SJSA1 (cell line): ENCODE data around the gene ABCC11. TPM values are rescaled to one million over a fixed set of nuclear protein-coding genes. Genes with fewer than 3 reads are reported as not detected.
"Not testable (repeated sequence)": the region's sequence is repeated elsewhere in the genome, so short reads cannot be mapped to it uniquely, and the experiment has no call there.

ENCODE experiments used
- DNase-seq, 2 experiments: peaks; one replicate each; pipeline ENCODE4 v3.0.0-alpha.2; 2015 to 2020; ENCODE audit warnings: low spot score in 2 of 2, low read depth in 1 of 2
- H3K27ac ChIP-seq: fragments of 250-450 bp; sonication (Bioruptor Pico); 2 replicates; pipeline ENCODE4 v1.5.1; 2020; ENCODE audit warnings: mild to moderate bottlenecking, moderate library complexity
- H3K27me3 ChIP-seq: fragments of 250-450 bp; sonication (Bioruptor Pico); replicated peaks from 2 replicates; pipeline ENCODE4 v1.5.1; 2020; ENCODE audit warnings: mild to moderate bottlenecking, moderate library complexity
- H3K36me3 ChIP-seq: fragments of 250-450 bp; sonication (Bioruptor Pico); 2 replicates; pipeline ENCODE4 v1.5.1; 2020; ENCODE audit warnings: mild to moderate bottlenecking
- H3K4me1 ChIP-seq: fragments of 250-450 bp; sonication (Bioruptor Pico); replicated peaks from 2 replicates; pipeline ENCODE4 v1.6.1; 2021; ENCODE audit warnings: mild to moderate bottlenecking
- H3K4me3 ChIP-seq: fragments of 250-450 bp; sonication (Bioruptor Pico); 2 replicates; pipeline ENCODE4 v1.5.1; 2020; ENCODE audit warnings: mild to moderate bottlenecking
- H3K9me3 ChIP-seq: fragments of 250-450 bp; sonication (Bioruptor Pico); replicated peaks from 2 replicates; pipeline ENCODE4 v1.5.1; 2020; ENCODE audit warnings: mild to moderate bottlenecking
- total RNA-seq: library from RNA; depleted of rRNA; stranded (reverse); fragments of >200 nt; shearing (Covaris generic); gene quantifications from 2 replicates; pipeline ENCODE4 v1.2.3, GENCODE V29; 2014

The ABCC11 gene
- total RNA-seq, 1 experiment from 2014 or later = not detected

DNA sequence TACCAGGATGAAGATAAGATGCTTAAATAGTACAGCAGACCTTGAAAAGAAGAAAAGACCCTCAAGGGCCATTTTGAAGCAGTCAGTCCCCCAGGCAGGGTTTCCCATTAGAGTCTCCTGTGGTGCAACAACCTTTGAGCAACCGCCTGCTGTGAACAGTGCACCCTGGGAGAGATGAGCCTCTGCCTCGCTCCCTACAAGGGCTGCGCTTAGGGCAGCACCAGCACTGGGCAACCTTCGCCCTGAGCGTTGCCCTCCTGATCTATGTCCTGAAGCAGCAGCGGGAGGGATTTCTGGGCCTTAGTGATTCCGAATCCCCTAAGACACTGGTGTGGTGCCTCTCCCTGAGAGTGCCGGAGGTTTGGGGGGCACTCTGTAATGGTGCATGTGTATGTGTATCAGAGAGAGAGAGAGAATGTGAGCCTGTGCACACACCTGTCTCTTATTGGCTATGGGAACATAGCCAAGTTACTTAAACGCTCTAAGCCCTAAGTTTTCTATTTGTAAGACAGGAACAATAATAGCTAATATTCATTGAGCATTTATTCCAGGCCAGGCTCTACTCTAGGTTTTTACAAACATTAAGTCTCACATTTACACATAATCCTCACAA lies 66.4 kb downstream of the ABCC11 start:
- H3K4me1 ChIP-seq = no peaks in the 10 kb centered on the region
- DNase-seq = no peak

DNA sequence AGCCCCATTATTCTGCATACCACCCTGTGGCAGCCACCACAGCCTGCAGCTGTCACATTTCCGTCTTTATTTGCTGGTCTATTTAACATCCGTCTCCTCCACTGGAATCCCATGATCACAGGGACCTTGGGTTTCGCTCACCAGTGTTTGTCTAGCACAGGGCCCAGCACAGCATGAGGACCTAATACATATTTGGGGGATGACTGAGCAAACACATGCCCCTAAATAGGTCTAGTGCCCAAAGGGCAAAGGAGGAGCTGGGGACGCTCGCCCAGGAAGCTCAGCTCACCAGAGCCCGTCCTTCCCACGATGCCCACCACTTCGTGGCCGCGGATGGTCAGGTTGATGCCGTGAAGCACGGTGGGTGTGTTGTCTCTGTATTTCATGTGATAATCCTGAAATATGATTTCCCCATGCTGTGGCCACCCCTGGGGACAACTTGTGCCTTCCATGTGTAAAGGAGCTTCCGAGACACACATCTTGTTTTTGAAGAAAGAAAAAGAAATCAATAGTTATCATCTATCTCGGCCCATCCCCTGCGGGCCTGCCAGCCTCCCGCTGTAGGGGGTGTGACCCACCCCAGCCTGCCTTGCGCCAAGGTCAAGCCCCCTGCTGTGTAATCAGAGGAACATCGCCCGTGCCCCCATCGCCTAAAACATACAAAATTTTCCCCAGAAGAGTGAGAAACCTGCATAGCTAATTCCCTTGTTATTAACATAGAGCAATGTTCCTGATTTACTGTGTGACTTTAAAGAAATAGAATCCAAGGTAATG lies 70.5 kb downstream of the ABCC11 start:
- Histone ChIP-seq H3K4me1 (no peaks in the 10 kb centered on the region), H3K4me3 (no peak overlapping the region), H3K36me3 (no peaks in the 10 kb centered on the region), H3K9me3 (no peaks in the 10 kb centered on the region), H3K27ac (no peak overlapping the region), H3K27me3 (no peaks in the 10 kb centered on the region)
- no peak for DNase-seq

More for the DNA sequence above, 66.4 kb downstream of the ABCC11 start:
- Histone ChIP-seq H3K27me3 (no peaks in the 10 kb centered on the region), H3K9me3 (no peaks in the 10 kb centered on the region), H3K27ac (no peak overlapping the region), H3K4me3 (no peak overlapping the region), H3K36me3 (no peaks in the 10 kb centered on the region)

DNA sequence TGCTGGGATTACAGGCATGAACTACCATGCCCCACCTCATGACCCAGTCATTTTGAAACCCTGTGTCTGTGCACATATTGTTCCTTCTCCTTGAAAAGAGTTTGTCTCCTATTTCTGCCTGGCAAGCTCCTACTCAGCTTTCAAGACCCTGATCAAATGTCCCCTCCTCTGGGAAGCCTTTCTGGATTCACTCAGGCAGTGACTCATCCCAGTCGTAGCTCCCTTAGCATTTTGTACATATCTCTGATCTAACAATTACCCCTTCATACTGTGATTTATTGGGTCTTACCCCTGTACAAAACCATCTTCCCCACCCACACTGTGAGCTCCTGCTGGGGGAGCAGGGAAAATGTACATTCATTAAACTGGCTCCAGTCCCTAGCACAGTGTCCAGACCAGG lies 73.5 kb downstream of the ABCC11 start:
- Histone ChIP-seq H3K36me3 (no peaks in the 10 kb centered on the region), H3K4me1 (no peaks in the 10 kb centered on the region), H3K27me3 (no peaks in the 10 kb centered on the region), H3K4me3 (no peak overlapping the region), H3K9me3 (no peaks in the 10 kb centered on the region), H3K27ac (no peak overlapping the region)
- no peak for DNase-seq

GRCh38 chr16:48172682-48173081 lies 74.7 kb downstream of the ABCC11 start:
- Histone ChIP-seq H3K4me3 (no peak overlapping the region), H3K4me1 (no peaks in the 10 kb centered on the region), H3K27ac (no peak overlapping the region), H3K9me3 (no peaks in the 10 kb centered on the region), H3K36me3 (no peaks in the 10 kb centered on the region), H3K27me3 (no peaks in the 10 kb centered on the region)
- no peak for DNase-seq

- H3K36me3 ChIP-seq = no peaks in the 10 kb centered on the region
- H3K27ac ChIP-seq = no peak overlapping the region
- no peak overlapping the region for H3K4me3 ChIP-seq
- H3K27me3 ChIP-seq = no peaks in the 10 kb centered on the region
- no peaks in the 10 kb centered on the region for H3K4me1 ChIP-seq
- no peak for DNase-seq
- H3K9me3 ChIP-seq = no peaks in the 10 kb centered on the region
Measured at GRCh38 chr16:48169896-48170295, 77.4 kb downstream of the ABCC11 start.

DNA sequence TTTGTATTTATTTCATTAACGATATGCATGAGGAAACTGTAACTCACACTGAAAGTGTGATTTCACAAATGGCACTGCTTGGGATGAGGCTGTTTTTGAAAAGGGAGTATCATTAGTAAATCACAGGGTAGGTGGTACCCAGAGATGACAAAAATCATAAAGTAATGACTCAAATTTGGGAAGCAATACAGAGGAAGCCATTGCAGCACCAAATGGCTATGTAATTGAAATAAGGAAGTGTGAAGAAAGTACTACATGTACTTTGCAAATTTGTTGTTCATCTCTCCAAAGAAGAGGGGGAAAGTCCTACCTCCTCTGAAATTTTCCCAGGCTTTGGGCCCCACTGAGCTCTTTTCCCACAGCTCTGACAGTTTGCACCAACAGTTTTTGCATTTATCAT lies 79.3 kb downstream of the ABCC11 start:
- Histone ChIP-seq H3K36me3 (no peaks in the 10 kb centered on the region), H3K27me3 (no peaks in the 10 kb centered on the region), H3K27ac (no peak overlapping the region), H3K9me3 (no peaks in the 10 kb centered on the region), H3K4me3 (no peak overlapping the region), H3K4me1 (no peaks in the 10 kb centered on the region)
- no peak for DNase-seq

DNA sequence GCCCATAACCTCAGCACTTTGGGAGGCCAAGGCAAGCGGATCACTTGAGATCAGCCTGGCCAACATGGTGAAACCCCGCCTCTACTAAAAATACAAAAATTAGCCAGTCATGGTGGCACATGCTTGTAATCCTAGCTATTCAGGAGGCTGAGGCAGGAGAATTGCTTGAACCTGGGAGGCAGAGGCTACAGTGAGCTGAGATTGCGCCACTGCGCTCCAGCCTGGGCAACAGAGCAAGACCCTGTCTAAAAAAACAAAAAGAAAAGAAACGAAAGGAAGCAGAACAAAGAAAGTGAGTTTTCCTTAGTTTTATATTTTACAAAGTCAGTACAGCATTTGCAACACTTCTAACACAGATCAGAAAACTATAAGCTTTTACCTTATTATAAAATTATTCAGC lies 80.7 kb downstream of the ABCC11 start:
- not testable (repeated sequence) for H3K4me3 ChIP-seq, H3K27me3 ChIP-seq, H3K9me3 ChIP-seq, H3K4me1 ChIP-seq, H3K36me3 ChIP-seq, H3K27ac ChIP-seq, DNase-seq

DNA sequence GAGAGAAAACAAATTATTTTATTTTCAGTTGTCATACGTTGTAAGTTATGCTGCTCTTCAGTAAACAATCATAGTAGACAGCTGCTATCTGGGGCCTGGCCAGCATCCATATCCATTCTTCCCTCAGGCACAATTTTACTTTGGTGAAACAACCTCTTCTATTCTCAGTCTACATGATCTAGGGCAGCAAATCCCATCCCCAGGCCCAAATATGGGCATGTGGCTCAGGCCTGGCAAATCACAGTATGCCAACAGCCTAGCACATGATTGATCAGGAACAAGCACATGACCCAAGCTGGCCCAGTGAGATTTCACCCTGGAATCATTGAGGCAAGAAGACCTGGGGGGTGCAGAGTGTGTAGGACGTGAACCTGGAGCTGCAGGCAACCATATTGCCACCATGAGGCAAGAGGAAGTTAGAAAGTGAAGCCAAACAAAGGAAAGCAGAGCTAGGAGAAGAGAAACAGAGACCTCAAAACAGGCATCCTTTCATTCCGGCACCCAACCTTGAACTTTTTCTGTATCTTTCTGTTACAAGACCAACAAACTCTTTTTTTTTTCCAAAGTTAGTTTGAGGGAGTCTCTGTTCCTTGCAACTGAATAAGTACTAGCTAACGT lies 81.3 kb downstream of the ABCC11 start:
- H3K36me3 ChIP-seq = no peaks in the 10 kb centered on the region
- H3K4me1 ChIP-seq = no peaks in the 10 kb centered on the region
- H3K27ac ChIP-seq = no peak overlapping the region
- no peaks in the 10 kb centered on the region for H3K27me3 ChIP-seq
- H3K4me3 ChIP-seq = no peak overlapping the region
- H3K9me3 ChIP-seq = no peaks in the 10 kb centered on the region
- no peak for DNase-seq

- Histone ChIP-seq H3K36me3 (no peaks in the 10 kb centered on the region), H3K4me3 (no peak overlapping the region), H3K4me1 (no peaks in the 10 kb centered on the region), H3K27ac (no peak overlapping the region), H3K27me3 (no peaks in the 10 kb centered on the region), H3K9me3 (no peaks in the 10 kb centered on the region)
- DNase-seq = peak; percentile 67 to 71
Measured at GRCh38 chr16:48164907-48165715, 82.2 kb downstream of the ABCC11 start.

DNA sequence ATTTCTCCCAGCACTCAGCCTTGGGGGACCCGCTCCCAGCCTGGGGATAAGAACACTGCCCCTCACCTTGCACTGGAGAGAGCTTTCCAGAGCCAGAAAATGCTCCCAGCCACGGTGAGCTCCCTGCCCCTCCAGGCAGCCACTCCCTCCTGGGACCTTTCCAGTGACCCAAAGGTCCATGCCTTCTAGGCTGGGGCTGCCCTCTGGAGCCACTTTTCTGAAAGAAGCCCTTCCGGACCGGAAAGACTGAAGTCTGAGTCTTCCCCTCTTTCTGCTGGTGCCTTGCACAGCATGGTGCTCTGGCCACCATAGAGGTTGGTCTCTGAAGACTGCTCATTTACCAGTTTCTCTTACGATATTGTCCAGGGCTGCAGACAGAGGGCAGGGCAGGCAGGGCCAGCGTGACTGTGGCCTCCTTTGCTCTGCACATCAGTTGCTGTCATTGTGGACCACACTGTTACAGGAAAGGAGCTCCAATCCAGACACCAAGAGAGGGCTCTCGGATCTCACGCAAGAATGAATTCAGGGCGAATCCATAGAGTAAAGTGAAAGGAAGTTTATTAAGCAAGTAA lies 84.4 kb downstream of the ABCC11 start:
- no peak overlapping the region for H3K4me3 ChIP-seq
- H3K4me1 ChIP-seq = peaks cover 8% of the 10 kb centered on the region
- H3K27ac ChIP-seq = no peak overlapping the region
- no peaks in the 10 kb centered on the region for H3K9me3 ChIP-seq
- no peaks in the 10 kb centered on the region for H3K27me3 ChIP-seq
- no peaks in the 10 kb centered on the region for H3K36me3 ChIP-seq
- DNase-seq = no peak

- no peaks in the 10 kb centered on the region for H3K9me3 ChIP-seq
- H3K4me3 ChIP-seq = no peak overlapping the region
- DNase-seq = no peak
- H3K27me3 ChIP-seq = no peaks in the 10 kb centered on the region
- H3K4me1 ChIP-seq = peaks cover 12% of the 10 kb centered on the region
- H3K27ac ChIP-seq = no peak overlapping the region
- no peaks in the 10 kb centered on the region for H3K36me3 ChIP-seq
Measured at GRCh38 chr16:48161906-48162305, 85.4 kb downstream of the ABCC11 start.

DNA sequence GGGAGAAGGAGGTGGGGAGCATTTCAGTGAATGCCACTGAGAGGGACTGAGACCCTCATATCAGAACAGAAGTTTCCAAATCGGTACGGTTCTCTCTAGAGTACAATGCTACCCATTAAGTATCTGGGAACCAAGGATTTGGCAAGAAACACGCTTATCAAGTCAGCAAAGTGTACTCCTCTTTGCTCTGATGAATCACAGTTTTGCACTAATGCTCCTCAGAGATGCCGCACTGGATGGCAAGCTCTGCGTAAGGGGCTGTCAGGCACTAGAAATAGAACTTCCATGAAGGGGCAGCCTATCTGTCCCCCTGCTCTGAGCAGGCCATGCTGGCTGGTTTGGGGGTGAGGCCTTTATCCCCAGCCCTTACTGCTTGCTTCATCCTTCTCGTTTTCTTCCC lies 86.8 kb downstream of the ABCC11 start:
- DNase-seq = no peak
- no peaks in the 10 kb centered on the region for H3K9me3 ChIP-seq
- no peaks in the 10 kb centered on the region for H3K27me3 ChIP-seq
- H3K27ac ChIP-seq = no peak overlapping the region
- H3K4me3 ChIP-seq = no peak overlapping the region
- peaks cover 16% of the 10 kb centered on the region for H3K4me1 ChIP-seq
- no peaks in the 10 kb centered on the region for H3K36me3 ChIP-seq

- Histone ChIP-seq H3K27ac (no peak overlapping the region), H3K36me3 (no peaks in the 10 kb centered on the region), H3K9me3 (no peaks in the 10 kb centered on the region), H3K27me3 (no peaks in the 10 kb centered on the region), H3K4me3 (no peak overlapping the region), H3K4me1 (peaks cover 16% of the 10 kb centered on the region)
- peak in 1 of 2 experiments; percentile 37 for DNase-seq
Measured at GRCh38 chr16:48158296-48158695, 89.0 kb downstream of the ABCC11 start.
